ENCODE results near the gene DNAH17. TPM values are rescaled to one million over a fixed set of nuclear protein-coding genes. Genes with fewer than 3 reads are reported as not detected.

DNAH17 gene
- total RNA-seq, 1 experiment from 2014 or later, result 0.13 TPM

DNA sequence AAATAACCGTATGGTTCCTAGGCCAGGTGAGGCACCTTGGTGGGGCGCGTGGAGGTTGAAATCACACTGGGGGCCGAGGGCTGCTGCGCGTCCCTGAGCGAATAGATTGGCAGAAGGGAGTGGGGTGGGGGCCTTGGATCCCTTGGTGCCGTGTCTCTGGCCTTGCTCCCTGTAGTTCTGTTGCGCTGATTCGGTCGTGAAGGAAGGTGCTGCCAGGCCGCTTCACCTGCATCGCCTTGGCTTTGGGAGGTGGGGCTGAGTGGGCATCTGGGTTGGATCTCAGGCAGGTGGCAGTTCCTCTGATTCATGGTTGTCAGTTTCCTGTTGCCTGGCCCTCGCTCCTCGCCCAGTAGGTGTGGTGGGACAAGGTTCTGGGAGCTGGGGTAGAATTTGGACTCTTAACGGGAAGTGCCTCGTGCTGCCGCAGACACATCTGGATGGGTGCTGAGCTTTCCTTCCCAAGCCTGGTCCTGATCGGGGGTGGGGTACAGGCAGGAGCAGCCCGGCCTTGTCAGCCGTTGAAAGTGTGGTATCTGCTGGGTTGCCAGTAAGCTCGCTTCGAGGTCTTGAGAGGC, 168.6 kb downstream of the DNAH17 start:
- Histone ChIP-seq H3K18ac (ENCODE audit: insufficient read length, low read depth, low read length) (no peak overlapping the region), H2BK120ac (ENCODE audit: low read depth, low read length, poor library complexity, severe bottlenecking) (no peak overlapping the region), H3K56ac (ENCODE audit: insufficient read length, low read depth, low read length) (no peak overlapping the region), H3K27ac (ENCODE audit: insufficient read length, low read depth, low read length) (no peak overlapping the region), H2BK12ac (ENCODE audit: insufficient read length, low read depth, low read length) (no peak overlapping the region), H2AK5ac (ENCODE audit: insufficient read length, low read length) (no peak overlapping the region), H2BK20ac (ENCODE audit: low read depth, low read length, poor library complexity, severe bottlenecking) (no peak overlapping the region), H3K79me2 (ENCODE audit: insufficient read depth, low read length) (peaks cover 6% of the 10 kb centered on the region; the same call in 1 of the 2 replicates), H3K14ac (ENCODE audit: insufficient read depth, low read length) (peak overlapping the region; percentile 44; the same call in 1 of the 2 replicates), H2AFZ (ENCODE audit: low read length) (no peak overlapping the region), H2BK15ac (ENCODE audit: low read depth, low read length) (no peak overlapping the region), H4K8ac (replicated peaks; ENCODE audit: insufficient read length, low read depth, low read length) (no peak overlapping the region), H3K27me3 (ENCODE audit: insufficient read depth, low read length) (no peaks in the 10 kb centered on the region), H3K9ac (ENCODE audit: extremely low read depth, insufficient read length, low read length) (no peak overlapping the region), H2BK5ac (ENCODE audit: insufficient read length, low read length) (no peak overlapping the region), H3T11ph (ENCODE audit: low read length) (no peak overlapping the region), H4K20me1 (ENCODE audit: control insufficient read depth, insufficient read depth, insufficient read length) (peaks cover 4% of the 10 kb centered on the region), H3K23me2 (ENCODE audit: insufficient read length, low read depth, low read length, poor library complexity, severe bottlenecking) (no peaks in the 10 kb centered on the region), H3K4ac (ENCODE audit: low read depth, low read length) (no peak overlapping the region), H4K5ac (ENCODE audit: insufficient read length, low read depth, low read length) (no peak overlapping the region), H3K23ac (ENCODE audit: insufficient read length, low read depth, low read length) (peak overlapping the region; percentile 52), H3K9me3 (ENCODE audit: control insufficient read depth, low read depth, low read length) (no peaks in the 10 kb centered on the region), H3K4me2 (ENCODE audit: insufficient read depth, insufficient read length, low read length) (no peak overlapping the region), H4K91ac (ENCODE audit: insufficient read length, low read depth, low read length) (no peak overlapping the region), H3K79me1 (ENCODE audit: insufficient read depth, low read depth, low read length, poor library complexity, severe bottlenecking) (peaks cover 5% of the 10 kb centered on the region), H3K4me1 (ENCODE audit: insufficient read depth, low read length) (no peaks in the 10 kb centered on the region)
- TF ChIP-seq, protein P1, sequence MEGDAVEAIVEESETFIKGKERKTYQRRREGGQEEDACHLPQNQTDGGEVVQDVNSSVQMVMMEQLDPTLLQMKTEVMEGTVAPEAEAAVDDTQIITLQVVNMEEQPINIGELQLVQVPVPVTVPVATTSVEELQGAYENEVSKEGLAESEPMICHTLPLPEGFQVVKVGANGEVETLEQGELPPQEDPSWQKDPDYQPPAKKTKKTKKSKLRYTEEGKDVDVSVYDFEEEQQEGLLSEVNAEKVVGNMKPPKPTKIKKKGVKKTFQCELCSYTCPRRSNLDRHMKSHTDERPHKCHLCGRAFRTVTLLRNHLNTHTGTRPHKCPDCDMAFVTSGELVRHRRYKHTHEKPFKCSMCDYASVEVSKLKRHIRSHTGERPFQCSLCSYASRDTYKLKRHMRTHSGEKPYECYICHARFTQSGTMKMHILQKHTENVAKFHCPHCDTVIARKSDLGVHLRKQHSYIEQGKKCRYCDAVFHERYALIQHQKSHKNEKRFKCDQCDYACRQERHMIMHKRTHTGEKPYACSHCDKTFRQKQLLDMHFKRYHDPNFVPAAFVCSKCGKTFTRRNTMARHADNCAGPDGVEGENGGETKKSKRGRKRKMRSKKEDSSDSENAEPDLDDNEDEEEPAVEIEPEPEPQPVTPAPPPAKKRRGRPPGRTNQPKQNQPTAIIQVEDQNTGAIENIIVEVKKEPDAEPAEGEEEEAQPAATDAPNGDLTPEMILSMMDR (conservative IDR thresholded peaks at IDR 0.05), result no peak
- no peaks in the 10 kb centered on the region for H3K27me3 Mint-ChIP-seq (ENCODE audit: low read depth)
- WGBS (ENCODE audit: extremely low coverage, insufficient read length, low lambda C conversion rate), result no CpG with 5 or more reads among the region's 23 CpGs
- DNase-seq, result no peak
- peaks cover 16 to 21% of the 10 kb centered on the region in 2 experiments for H3K4me1 Mint-ChIP-seq
- no peaks in the 10 kb centered on the region for H3K9me3 Mint-ChIP-seq
- peak overlapping the region; percentile 12 to 65 (median 15); a peak in 5 of 7 replicates for H3K27ac Mint-ChIP-seq
- no peak overlapping the region for H3K4me3 Mint-ChIP-seq
- peaks cover 23 to 49% (median 35%) of the 10 kb centered on the region in 3 experiments; a peak in 6 of 7 replicates for H3K36me3 Mint-ChIP-seq (ENCODE audit: insufficient read depth in 1 of 3, low read depth in 3 of 3)

Measured in H9 (cell line).